Measurements from ENCODE around the gene CCNDBP1.
"Not testable (repeated sequence)": the region's sequence is repeated elsewhere in the genome, so short reads cannot be mapped to it uniquely, and the experiment has no call there.

CCNDBP1 gene

DNA sequence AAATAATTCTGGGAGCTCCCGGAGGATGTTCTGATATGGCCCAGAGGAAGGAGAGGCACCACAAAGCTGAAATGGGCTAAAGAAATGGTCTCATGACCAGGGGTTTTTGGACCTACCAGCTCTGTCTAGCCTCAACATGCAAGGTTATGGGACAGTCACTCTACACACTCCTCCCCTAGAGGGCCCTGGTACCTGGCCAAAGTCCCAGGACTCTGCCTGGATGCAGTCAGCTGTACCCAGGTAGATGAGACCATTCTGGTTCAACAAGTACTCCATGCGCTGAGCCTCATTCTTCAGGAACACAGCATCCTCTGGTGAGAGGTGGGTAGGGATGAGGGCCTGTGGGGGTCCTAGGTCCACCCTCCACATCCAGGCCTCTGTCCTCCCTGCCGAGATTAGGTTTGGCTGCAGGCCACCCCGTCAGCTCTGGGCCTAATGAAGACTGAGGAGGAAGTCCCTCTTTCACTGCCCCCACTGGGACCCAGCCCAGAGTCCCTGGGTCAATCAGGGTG, 26.1 kb downstream of the CCNDBP1 start:
- DNase-seq, result no peak
- intact Hi-C loops (cut with DNase I), result no loop called here

DNA sequence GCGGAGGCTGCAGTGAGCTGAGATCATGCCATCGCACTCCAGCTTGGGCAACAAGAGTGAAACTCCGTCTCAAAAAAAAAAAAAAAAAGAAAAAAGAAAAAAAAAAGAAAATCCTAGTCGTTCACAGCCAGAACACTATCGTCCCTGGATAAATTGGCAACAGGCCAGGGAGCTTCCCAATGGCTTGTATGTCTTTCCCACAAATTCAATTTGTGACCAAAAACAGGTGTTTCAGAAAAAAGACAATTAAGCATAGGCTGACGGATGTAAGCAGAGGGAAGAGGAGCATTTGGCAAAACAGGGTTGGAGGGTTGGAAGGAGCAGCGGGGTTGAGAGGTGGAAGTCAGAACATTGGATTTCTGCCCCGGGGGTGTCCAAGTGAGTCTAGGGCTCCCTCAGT, 27.1 kb downstream of the CCNDBP1 start:
- intact Hi-C loops (cut with DNase I), result no loop called here
- DNase-seq, result peak in 3 of 42 donors; percentile 8 to 62 (median 43)

DNA sequence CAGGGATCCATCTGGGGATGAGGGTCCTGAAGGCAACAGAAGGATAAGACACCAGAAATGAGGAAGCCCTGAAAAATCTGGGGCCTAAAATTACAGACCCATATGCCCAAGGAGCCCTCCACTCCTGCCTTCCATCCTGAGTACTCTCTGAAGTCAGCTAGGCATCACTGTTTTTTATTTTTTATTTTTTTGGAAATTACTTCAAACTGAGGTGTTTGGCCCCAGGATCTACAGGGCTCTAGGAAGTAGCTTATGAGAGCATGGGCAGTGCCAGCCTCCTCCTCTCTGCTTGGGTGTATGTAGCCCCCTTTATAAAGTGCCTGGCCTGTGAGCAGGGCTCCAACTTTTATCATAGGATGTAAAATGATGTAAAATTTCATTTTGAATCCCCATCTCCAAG, 27.7 kb downstream of the CCNDBP1 start:
- no peak for DNase-seq
- intact Hi-C loops (cut with DNase I), result no loop called here

DNA sequence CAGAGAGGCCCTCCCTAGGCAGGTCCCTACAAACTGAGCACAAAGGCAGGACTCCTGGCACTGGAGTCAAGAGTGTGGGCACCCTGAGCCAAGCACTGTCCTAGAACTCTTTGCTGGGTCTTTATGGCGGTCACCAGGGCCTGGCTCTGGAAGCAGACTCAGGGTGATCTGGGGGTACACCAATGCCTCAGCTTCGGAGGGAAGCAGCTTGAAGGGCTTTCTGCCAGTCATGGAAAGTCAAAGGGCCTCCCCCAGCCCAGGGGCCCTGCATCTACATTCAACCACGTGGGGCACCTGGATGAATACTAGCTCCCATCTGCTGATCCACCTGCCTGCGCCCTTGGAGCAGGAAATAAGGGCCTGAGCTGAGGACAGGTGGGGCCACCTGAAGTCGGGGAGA, 28.3 kb downstream of the CCNDBP1 start:
- no peak for DNase-seq
- intact Hi-C loops (cut with DNase I), result no loop called here

DNA sequence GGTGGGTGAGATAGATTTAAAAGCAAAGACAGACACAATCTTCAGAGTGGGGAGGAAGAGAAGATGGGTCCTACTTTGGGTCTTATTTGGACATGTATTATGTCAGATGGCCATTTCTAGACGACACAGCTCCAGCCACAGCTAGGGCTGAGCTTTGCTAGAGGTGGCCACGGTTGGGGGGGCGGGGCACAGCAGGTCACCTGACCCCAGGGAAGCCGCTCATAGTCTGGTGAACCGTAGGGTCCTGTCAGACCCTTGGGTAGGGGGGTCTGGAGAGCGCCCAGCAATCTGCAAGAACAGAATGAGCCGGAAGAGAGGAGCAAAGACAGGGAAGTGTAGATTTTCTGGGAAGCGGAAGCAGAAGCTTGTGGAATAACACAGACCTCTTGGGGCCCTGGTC, 29.0 kb downstream of the CCNDBP1 start:
- no peak for DNase-seq
- intact Hi-C loops (cut with DNase I), result no loop called here

DNA sequence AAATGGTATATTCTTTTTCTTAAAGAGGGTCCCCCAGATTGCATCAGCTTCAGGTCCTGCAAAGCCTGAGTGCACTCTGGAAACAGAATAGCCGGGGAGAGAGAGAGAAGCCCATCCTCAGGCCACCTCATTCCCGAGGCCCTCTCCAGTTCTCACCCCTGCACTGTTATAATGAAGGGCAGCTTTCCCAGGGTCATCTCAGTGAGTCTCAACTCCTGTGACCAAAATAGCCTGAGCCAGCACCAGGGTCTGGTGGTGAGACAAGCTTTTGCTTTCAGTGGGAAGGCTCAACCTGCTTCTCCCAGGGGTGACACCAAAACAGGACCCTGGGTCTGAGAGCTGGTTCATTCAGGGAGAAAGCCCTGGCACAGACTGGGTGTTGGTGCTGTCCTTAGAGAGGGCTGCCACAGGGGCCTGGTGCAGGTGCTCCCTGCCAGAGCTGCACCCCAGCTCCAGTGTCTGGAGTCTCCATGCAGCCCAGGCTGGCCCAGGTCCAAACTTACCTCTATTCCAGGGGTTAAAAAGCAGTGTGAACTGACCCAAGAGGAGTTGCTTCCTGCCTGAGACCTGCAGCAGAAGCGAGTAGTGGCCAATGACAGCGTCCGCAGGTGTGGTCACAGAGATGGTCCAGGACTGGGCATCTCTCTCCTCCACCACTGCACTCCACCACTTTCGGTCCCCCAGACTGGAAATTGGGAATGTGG, 29.5 kb downstream of the CCNDBP1 start:
- no peak for DNase-seq
- intact Hi-C loops (cut with DNase I), result no loop called here

DNA sequence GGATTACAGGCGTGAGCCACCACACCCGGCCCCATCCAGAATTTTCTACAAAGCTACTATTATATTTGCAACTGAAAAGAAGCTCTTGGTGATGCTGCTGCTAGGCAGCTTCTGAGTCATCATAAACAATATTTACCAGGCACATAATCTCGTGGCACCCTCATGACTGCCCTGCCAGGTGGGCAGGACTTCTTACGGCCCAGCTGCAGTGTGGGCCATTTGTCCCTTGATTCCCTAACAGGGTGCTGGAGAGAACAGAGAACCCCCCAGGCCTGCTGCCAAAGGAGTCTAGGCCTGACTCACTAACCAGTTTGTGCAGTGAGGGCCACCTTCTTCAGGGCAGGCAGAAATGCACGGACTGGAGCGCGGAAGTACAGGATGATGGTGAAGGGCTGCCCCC, 30.8 kb downstream of the CCNDBP1 start:
- DNase-seq, result no peak
- intact Hi-C loops (cut with DNase I), result no loop called here

DNA sequence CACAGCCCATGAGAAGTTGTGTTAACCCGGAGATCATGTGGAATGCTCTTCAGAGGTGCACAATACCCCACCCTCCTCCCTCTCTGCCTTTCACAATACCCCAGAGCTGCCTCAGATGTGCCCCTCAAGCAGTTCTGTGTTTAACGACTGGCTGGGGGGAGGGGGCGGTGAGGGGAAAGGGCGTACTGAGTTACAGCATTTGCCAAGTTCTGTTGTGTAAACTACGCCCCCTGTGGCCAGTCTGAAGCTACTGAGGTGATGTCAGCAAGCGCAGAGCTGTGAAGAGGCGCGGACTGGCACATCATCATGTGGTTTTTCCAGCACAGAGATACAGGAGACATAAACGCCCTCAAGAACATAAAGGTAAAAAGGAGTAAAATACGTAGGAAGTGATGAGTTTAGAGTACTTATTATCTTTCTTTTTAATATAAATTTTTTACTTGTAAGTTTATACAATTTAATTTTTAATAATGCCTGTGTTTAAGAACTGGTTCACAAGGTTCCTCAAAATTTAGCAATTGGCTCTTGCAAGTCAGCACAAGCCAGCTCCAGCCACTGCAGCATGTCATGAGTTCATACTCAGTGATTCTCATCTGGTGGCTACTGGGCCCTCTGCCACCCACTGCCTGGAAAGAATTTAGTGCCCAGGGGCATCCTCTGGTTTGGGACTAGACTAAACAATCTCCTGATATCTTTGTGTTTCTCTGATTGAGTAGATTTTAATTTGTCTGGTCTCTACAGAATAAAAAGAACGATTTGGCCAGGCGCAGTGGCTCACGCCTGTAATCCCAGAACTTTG, 33.9 kb downstream of the CCNDBP1 start:
- DNase-seq, result no peak
- intact Hi-C loops (cut with DNase I), result no loop called here

DNA sequence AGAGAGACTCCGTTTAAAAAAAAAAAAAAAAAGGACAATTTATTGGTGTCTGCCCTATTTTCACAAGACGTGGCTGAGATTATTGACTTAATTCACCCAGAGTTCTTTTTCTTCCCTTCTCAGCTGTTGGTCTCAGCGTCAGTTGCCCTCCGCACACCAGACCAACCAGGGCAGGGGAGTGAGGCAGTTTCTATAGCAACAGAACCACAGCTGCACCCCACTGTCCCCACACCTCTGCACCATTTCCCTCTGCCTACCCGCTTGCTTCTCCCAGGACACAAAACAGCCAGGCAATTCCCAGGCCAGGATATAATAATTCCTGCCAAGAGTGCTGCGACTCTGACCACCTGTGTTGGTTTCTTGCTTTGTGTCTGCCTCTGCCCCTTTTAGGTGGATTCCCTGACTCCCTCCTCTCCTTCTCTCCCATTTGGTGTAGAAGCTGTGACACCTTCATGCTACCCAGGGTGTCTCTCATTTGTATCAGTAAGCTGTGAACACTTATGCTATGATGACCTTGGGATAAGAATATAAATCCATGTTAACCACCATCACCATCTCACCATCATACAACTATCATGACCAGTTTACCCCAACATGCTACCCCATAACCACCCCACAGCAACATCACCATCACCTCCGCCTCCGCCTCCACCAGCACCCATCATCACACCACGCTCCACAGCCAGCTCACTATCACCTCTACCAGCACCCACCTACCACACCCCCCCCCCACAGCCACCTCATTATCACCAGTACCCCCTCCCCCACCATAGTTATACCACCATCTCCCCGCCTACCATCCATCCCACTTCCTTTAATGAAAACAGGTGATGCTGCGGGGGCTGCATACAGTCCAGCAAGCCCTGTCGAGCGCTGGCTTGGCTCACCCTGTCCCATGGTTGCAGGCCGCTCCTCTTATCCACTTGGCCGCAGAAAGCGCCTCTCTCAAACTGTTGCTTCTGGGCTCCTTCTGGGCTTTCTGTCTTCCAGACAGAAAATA, 35.0 kb downstream of the CCNDBP1 start:
- intact Hi-C loops (cut with DNase I), result no loop called here
- DNase-seq, result no peak

DNA sequence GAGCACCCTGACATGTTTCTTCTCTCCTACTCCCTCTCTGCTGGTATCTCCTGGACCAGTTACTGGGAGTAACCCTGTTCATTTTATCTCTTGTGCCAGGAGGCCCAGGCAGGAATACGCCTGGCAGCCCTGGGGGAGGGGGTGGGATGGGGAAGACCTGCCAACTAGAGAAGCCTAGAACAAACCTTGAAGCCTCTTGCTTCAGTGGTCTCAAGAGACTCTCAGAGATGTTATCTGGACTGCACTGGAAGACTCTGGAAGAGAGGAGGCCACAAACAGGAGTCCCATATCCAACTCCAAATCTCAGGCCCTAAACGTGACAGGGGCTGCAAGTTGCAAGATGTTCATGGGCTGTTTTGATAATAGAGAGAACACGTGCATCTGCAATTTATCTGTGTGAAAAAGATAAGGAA, 35.8 kb downstream of the CCNDBP1 start, which contains the start of gene EPB42:
EPB42 (minus strand) TSS at position 28 of the 413 bp plus-strand sequence. CDS start 193 bp downstream, outside the sequence.
- intact Hi-C loops (cut with DNase I), result no loop called here

DNA sequence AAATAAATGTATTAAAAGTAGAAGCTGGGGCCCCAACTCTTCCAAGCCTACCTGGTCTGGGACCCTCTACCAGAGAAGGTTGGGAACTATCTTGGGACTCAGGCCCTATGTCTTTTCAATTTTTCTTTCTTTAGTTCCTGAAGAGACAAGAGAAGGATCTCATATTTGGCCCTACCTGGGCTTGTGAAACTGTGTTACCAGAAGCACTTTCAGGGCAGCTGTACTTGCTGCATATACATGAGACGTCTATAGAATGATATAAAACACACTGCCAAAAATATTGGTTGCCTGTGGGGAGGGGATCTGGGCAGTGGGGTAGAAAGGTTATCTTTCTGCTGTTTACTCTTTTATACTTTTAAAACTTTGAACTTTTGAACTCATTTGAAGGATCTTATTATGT, 36.2 kb downstream of the CCNDBP1 start:
- no peak for DNase-seq
- intact Hi-C loops (cut with DNase I), result no loop called here

More for the DNA sequence above, 35.8 kb downstream of the CCNDBP1 start, which contains the start of gene EPB42:
- DNase-seq, result no peak

DNA sequence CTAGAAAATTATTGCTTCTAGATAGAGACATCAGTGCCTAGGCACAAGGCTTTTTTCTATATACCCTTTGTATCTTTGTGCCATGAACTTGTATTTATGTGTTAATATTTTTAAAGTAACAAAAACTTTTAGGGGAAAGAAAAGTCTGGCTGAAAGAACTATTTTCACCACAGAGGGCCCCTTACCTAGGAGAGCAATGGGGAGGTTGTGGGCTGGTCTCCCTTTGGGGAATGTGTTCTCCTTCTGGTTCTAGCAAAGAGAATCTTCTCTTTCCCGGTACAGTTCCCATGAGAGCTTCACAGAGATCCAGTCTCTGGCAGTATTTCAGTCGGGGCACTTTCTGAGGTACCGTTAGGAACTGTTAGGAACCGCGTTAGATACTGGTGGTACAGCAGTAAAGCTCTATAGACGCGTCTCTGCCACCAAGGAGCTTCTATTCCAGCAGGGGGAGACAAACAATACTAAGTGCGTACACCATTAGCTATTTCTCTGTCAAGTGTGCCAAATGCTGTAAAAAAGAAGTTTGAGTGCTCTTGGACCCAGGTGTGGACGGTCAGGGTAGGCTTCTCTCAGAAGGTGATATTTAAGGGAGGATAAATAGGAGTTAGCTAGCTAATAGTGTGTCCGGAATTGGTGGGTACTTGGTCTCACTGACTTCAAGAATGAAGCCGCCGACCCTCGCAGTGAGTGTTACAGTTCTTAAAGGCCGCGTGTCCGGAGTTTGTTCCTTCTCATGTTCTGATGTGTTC, 40.2 kb downstream of the CCNDBP1 start:
- DNase-seq, result peak in 33 of 42 donors; percentile 23 to 77 (median 49)
- intact Hi-C loops (cut with DNase I), result loop anchor here (5.0 kb wide), 1 partner anchor 52 kb away; no protein-coding TSS in a partner anchor

DNA sequence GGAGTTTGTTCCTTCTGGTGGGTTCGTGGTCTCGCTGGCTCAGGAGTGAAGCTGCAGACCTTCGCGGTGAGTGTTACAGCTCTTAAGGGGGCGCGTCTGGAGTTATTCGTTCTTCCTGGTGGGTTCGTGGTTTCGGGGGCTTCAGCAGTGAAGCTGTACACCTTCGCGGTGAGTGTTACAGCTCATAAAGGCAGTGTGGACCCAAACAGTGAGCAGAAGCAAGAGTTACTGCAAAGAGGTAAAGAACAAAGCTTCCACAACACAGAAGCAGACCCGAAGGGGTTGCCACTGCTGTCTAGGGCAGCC, 40.7 kb downstream of the CCNDBP1 start:
- intact Hi-C loops (cut with DNase I), result loop anchor here (5.0 kb wide), 1 partner anchor 51 kb away; no protein-coding TSS in a partner anchor
- DNase-seq, result not testable (repeated sequence)

DNA sequence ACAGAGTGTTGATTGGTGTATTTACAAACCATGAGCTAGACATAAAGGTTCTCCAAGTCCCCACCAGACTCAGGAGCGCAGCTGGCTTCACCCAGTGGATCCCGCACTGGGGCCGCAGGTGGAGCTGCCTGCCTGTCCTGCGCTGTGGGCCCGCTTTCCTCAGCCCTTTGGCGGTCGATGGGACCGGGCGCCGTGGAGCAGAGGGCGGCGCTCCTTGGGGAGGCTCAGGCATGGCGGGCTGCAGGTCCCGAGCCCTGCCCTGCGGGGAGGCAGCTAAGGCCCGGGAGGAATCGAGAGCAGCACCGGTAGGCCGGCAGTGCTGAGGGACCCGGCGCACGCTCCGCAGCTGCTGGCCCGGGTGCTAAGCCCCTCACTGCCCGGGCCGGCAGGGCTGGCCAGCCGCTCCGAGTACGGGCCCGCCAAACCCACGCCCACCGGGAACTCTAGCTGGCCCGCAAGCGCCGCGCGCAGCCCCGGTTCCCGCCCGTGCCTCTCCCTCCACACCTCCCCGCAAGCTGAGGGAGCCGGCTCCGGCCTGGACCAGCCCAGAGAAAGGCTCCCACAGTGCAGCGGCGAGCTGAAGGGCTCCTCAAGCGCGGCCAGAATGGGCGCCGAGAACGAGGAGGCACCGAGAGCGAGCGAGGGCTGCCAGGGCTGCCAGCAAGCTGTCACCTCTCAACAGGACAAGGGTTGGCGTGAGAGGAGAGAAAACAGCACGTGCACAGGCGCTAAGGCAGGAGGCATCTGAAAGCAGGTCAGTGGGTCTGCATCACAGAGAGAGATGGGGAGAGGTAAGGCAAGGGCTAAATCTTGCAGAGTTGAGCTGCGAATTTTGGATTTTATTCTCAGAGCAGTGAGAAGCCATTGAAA, 41.5 kb downstream of the CCNDBP1 start:
- intact Hi-C loops (cut with DNase I), result loop anchor here (5.0 kb wide), 1 partner anchor 51 kb away; no protein-coding TSS in a partner anchor
- DNase-seq, result no peak

DNA sequence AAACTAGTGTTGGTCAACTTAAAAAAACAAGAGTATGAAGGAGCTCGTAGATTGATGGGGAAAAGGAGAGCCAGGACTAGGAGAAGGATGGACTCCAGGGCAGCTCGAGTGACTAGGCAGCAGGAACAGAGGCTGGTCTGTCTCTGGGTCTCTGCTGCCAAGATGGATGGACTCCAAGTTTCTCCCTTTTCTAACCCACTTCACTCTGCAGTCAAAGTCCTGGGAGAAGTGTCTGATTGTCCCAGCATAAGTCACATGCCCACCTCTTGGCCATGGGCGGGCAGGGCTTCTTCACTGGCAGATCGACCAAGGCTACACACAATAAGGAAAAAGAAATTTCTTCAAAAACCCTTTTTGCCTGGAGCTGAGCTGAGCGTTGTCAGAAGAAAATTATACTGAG, 44.8 kb downstream of the CCNDBP1 start:
- intact Hi-C loops (cut with DNase I), result loop anchor here (5.0 kb wide), 1 partner anchor 47 kb away; no protein-coding TSS in a partner anchor
- peak in 36 of 42 donors; percentile 11 to 71 (median 42) for DNase-seq

DNA sequence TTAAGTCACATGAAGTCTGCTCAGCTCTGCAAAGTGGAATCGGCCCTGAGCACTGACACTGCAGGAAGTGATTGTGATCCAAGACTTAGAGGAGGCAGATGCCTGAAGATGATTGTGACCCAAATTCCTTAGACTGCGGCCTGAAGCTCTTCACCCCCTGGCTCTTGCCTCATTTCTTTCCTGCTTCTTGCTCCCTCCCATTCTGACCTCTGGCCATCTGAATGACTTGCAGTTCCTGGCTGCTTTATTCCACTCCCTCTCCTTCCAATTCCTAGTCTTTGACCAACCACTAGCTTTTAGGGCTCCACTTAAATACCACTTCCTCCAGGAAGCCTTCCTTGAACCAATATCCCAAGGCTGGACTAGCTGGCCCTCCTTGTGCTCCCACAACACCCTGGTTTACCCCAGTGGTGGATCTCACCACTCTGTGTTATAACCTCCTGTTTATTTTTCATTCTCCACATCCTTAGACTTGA, 45.5 kb downstream of the CCNDBP1 start:
- intact Hi-C loops (cut with DNase I), result no loop called here
- DNase-seq, result no peak

DNA sequence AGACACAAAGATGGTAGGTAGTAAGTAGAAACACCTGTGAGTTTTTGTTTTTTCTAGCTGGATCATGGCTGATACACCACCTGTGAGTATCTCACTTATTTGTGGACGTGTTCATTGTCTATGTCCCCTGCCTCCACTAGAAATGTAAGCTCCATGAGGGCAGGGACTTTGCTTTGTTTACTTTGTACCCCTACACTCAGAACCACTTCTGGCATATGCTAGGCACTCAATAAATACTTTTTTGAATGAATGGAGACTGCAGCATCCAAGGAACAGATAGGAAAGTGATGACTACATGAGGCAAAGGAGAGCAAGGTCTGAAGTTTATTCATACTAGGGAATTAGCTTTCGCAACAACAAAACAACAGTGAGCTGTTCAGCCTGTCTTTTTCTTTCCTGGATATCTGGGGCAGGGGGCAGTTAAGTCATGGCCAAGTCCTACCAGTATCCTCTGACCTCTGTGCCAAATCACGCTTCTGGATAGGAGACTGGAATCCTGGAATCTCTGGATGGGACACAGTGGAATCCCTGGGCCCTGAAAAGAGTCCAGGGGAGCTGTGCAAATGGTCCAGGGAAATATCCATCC, 47.2 kb downstream of the CCNDBP1 start:
- no peak for DNase-seq
- intact Hi-C loops (cut with DNase I), result no loop called here
